Central memory CD8-positive, alpha-beta T cell (primary cell): ENCODE data around the gene KCNQ1.

Source experiments
- ATAC-seq: fragments of 150-1000 bp; cut with Tn5 transposase; replicated peaks from 2 replicates; pipeline ENCODE4 v1.10.0; 2022; ENCODE audit warnings: mild to moderate bottlenecking, moderate FRiP score, moderate number of reproducible peaks; ENCODE audit not compliant: poor library complexity, severe bottlenecking; ENCODE audit errors: extremely low read depth
- DNase-seq, 2 donors: peaks; one replicate each; pipeline ENCODE4 v3.0.0; 2021; ENCODE audit warnings: low spot score in 2 of 2
- H3K27ac Mint-ChIP-seq: one replicate; pipeline ENCODE4 v1.8.0; 2022; ENCODE audit warnings: low read depth, mild to moderate bottlenecking, moderate library complexity, mixed read lengths
- H3K27me3 Mint-ChIP-seq: one replicate; pipeline ENCODE4 v1.8.0; 2022; ENCODE audit warnings: mixed read lengths
- H3K36me3 Mint-ChIP-seq: one replicate; pipeline ENCODE4 v1.8.0; 2022; ENCODE audit warnings: mild to moderate bottlenecking, moderate library complexity, mixed read lengths; ENCODE audit not compliant: insufficient read depth
- H3K4me1 Mint-ChIP-seq: one replicate; pipeline ENCODE4 v1.8.0; 2022; ENCODE audit warnings: mixed read lengths
- H3K4me3 Mint-ChIP-seq: one replicate; pipeline ENCODE4 v1.8.0; 2022; ENCODE audit warnings: mild to moderate bottlenecking, moderate library complexity, mixed read lengths
- H3K9me3 Mint-ChIP-seq: one replicate; pipeline ENCODE4 v1.8.0; 2022; ENCODE audit warnings: mixed read lengths

KCNQ1 gene

DNA sequence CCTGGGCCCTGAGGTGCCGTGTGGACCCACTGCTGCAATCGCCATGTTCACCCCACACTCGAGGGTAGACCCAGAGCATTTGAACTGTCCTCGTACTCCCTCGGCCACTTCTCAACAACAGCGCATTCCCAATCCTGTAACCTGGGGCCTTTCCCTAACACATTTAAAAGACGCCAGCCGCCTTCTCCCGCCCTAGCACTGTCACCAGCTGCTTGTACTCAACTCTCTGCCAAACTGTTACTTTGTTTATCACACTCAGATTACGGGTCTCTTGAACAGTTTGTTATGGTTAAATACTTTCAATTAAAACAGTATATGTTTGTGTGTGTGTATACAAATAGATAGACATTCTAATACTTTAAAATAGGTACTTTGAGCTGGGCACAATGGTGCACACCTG lies 420.1 kb downstream of the KCNQ1 start:
- ATAC-seq (no peak), DNase-seq (no peak)
- H3K9me3 Mint-ChIP-seq: no peaks in the 10 kb centered on the region
- no peak overlapping the region for H3K27ac Mint-ChIP-seq
- H3K27me3 Mint-ChIP-seq: peaks cover 66% of the 10 kb centered on the region
- no peak overlapping the region for H3K4me3 Mint-ChIP-seq
- peaks cover 3% of the 10 kb centered on the region for H3K36me3 Mint-ChIP-seq
- H3K4me1 Mint-ChIP-seq: no peaks in the 10 kb centered on the region

DNA sequence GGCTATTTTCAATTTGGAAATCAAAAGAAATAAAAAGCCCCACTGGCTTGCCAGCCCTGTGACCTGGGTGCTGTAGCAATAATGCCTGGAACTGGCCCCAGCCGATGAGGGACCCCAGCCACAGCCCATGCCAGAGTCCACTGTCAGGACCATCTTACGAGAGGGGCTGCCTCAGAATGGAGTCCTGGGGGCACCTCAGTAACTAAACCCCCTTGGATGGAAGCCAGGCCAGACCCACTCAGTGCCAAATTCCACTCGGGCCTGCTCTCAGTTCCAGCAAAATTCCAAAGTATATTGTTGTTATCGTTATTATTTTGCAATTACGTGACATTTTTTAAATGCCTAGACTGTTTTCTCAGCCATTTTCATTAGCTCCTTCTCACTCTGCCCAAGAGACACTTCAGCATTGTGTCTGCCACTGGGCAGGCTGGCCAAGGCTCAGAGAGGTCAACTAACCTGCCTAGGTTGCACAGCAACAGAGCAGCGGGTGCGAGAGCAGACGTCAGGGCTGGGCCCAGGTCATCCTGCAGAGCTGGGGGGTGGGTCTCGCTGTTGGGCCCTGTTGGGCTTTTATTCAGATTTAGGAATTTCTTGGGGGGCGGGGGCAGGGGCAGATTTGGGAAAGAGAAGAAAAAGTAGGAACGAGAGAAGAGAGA lies 421.2 kb downstream of the KCNQ1 start:
- Mint-ChIP-seq H3K4me3 (no peak overlapping the region), H3K4me1 (peaks cover 3% of the 10 kb centered on the region), H3K9me3 (no peaks in the 10 kb centered on the region), H3K36me3 (peaks cover 1% of the 10 kb centered on the region), H3K27ac (no peak overlapping the region), H3K27me3 (peaks cover 66% of the 10 kb centered on the region)
- DNase-seq: no peak
- no peak for ATAC-seq

DNA sequence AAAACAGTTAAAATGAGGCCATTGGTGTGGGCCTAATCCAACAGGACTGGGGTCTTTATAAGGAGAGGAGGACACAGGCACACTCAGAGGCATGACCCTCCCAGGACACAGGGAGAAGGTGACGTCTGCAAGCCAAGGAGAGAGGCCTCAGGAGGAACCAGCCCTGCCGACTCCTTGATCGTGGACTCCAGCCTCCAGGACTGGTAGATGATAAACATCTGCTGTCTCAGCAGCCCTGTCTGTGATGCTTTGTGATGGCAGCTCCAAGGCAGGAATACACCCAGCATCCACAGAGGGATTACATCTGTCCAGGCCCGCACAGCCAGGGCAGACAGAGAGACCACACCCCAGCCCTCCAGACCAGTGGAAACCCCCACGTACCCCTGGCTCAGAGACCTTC lies 422.3 kb downstream of the KCNQ1 start:
- no peak for ATAC-seq
- Mint-ChIP-seq H3K27ac (no peak overlapping the region), H3K36me3 (peaks cover 4% of the 10 kb centered on the region), H3K27me3 (peaks cover 66% of the 10 kb centered on the region), H3K4me1 (peaks cover 8% of the 10 kb centered on the region), H3K9me3 (no peaks in the 10 kb centered on the region), H3K4me3 (no peak overlapping the region)
- DNase-seq: no peak

DNA sequence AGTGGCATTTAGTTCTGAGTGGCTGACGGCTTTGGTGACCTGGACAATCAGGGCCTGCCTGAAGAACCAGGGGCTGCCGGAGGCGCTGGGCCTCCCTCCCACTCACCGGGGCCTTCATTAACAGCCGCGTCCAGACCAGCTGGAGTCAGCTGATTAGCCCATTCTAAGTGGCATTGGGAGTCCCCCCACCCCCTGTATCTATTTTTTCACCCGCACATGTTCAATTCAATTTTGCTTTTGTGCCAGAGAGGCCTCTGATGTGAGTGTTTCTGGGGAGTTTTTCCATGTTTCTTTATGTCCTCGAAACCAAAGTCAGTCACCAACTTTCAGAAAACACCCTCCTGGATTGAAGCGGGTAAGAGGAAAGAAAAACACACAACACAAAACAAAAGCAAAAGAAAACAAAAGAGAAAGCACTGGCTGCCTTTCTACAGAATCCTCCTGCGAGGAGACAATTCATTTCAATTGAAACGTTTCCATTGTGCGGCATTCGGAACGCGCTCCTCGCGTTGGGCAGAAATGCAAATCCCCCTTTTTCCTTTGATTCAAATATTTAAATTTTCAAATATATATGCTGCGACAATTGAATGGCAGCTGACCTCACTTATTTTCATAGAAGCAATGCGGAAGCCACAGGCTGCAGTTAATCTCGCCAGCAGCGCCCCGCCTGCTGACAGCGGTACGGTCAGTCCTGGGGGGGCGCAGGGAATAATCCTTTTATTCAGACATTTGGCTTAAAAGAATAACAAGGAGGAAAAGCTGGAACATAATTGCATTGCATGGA lies 423.1 kb downstream of the KCNQ1 start:
- Mint-ChIP-seq H3K27me3 (peaks cover 66% of the 10 kb centered on the region), H3K36me3 (peaks cover 4% of the 10 kb centered on the region), H3K27ac (no peak overlapping the region), H3K4me3 (no peak overlapping the region), H3K4me1 (peaks cover 8% of the 10 kb centered on the region), H3K9me3 (no peaks in the 10 kb centered on the region)
- ATAC-seq: no peak
- DNase-seq: no peak

DNA sequence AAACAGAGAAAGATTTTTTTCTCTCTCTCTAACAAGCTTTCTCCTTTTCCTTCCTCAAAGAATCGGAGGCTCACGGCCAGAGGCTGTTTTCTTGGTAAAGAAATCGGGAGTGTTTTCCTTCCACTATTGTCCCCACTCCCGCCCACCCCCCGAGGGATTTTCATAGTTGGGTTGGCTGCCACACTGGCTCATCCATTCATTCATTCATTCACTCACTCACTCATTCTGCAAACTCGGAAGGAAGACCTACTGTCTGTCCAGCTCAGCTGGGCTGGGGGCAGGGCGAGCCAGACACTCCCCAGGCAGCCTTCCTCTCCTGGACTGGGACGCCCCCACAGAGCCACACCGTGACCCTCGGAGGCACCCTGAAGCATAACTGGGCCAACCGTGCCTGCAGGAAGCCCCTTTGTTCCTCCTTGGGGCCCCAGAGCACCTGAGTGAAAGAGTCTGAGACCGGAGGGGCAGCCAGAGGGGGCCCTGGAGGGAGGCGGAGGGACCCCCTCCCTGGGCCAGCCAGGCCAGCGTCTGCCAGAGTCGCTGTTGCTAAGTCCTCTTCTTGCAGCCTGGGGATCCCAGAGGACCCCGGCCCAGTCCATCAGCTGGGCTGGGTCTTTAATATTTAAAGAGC lies 423.8 kb downstream of the KCNQ1 start:
- Mint-ChIP-seq H3K9me3 (no peaks in the 10 kb centered on the region), H3K36me3 (peaks cover 2% of the 10 kb centered on the region), H3K27me3 (peaks cover 61% of the 10 kb centered on the region), H3K4me1 (peaks cover 8% of the 10 kb centered on the region), H3K27ac (no peak overlapping the region), H3K4me3 (no peak overlapping the region)
- ATAC-seq (no peak), DNase-seq (no peak)

DNA sequence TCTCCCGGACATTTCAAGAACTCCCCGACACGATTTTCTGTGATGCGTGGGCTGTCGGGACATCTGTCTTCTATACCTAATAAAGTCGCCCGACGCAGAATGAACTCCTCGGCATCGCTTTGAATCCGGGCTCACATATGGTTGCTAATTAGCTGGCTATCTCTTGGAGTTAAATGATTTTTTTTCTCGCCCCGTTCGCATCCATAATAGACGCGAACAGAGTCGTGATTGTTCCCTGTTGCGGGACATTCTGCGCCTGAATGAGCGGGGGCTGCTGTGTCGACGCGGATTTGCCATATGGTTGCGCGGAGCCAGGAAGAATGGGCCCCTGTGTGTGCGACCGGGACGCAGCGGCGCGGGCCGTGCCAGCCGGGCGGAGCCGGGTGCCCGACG lies 424.3 kb downstream of the KCNQ1 start:
- no peak for DNase-seq
- ATAC-seq: no peak
- no peak overlapping the region for H3K27ac Mint-ChIP-seq
- H3K27me3 Mint-ChIP-seq: peaks cover 56% of the 10 kb centered on the region
- no peak overlapping the region for H3K4me3 Mint-ChIP-seq
- peaks cover 2% of the 10 kb centered on the region for H3K36me3 Mint-ChIP-seq
- peaks cover 8% of the 10 kb centered on the region for H3K4me1 Mint-ChIP-seq
- no peaks in the 10 kb centered on the region for H3K9me3 Mint-ChIP-seq

DNA sequence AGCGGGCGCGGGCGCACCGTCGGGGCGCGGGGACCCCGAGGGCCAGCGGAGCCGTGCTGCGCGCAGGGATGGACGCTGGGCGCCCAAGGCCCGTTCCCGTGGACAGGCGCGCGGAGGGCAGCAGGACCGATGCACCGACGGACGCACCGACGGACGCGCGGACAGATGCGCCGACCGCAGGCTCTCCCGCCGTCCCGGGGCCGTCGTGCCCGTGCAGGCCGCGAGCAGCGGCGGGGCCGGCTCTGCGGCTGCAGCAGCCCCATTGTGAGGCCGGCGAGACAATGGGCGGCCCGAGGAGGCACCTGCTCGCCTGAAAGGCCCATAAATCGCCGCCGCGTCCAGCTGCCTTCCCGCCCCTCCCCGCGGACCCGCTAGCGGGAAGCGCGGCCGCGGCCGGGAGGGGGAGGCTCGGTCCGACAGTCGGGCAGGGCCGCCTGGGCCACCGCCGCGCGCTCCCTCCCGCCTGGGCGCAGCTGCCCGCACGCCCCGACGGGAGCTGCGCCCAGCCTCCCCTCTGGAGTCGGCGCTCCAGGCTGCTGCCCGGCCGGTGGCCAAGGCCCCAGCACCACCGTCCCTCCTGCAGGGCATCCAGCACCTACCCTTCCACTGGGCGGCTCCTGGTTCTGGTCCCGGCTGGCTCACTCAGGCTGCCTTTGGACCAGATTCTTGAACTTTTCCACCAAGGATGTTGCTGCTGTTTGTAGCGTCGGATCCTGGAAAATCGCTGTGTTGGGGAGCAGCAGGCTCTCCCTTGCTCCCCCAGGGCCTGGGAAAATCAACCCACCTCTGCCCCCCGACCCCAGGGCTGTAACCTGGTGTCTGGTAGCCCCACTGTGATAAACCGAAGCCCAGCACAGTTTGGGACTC lies 425.0 kb downstream of the KCNQ1 start:
- ATAC-seq (no peak), DNase-seq (no peak)
- Mint-ChIP-seq H3K27ac (no peak overlapping the region), H3K4me3 (no peak overlapping the region), H3K36me3 (peaks cover 2% of the 10 kb centered on the region), H3K27me3 (peaks cover 49% of the 10 kb centered on the region), H3K9me3 (no peaks in the 10 kb centered on the region), H3K4me1 (peaks cover 8% of the 10 kb centered on the region)

DNA sequence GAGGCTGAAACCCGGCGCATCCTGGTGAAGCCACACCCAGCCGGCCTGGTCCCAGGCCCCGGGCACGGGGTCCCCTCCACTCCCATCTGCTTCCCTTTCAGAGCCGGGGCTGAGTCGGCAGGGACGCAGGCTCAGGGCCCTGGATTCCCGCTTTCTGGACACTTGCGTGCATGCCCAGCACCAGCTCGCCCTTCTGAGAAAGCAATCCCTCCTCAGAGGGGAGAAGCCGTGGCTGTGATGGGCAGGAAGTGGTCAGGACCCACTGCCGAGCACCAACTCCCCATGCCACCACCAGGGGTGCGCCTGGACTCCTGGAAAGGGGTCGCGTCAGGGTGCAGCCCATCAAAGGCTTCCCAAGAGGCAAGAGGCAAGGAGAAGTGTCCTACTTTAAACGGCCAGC lies 425.7 kb downstream of the KCNQ1 start:
- H3K27me3 Mint-ChIP-seq: peaks cover 43% of the 10 kb centered on the region
- no peak overlapping the region for H3K27ac Mint-ChIP-seq
- peaks cover 8% of the 10 kb centered on the region for H3K4me1 Mint-ChIP-seq
- ATAC-seq: no peak
- no peak for DNase-seq
- H3K4me3 Mint-ChIP-seq: no peak overlapping the region
- no peaks in the 10 kb centered on the region for H3K9me3 Mint-ChIP-seq
- H3K36me3 Mint-ChIP-seq: peaks cover 2% of the 10 kb centered on the region

DNA sequence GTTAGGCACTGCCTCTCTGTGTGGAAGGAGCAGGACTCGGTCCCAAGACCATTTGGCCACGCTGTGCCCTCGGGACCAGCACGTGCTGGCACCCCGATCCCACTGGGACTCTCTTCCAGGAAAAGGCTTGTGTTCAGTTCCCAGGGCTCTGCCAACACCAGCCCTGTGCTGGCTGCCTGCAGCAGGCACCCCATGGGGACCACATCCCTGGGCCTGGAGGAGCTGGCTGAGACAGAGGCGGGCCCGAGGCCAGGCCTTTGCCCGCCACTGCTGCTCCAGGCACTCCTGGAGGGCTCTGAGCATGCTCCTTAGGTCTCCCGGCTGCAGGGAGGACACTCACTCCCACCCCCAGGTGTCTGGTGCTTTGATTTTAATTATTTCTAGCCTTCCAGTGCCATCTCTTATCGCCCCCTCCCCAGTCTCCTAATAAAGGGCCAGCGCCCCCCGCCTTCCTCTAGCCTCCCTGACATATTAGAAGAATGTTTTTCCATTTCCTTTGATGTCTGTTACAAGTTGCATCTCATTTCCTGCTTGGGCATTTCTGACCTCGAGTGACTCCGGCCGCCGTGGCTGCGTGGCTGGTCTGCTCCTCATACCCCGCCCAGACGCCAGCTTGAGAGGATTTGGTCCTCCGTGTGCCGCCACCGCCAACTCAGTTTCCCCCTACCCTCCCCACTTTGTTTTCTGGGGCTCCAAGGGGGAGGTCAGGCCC lies 426.3 kb downstream of the KCNQ1 start:
- ATAC-seq (no peak), DNase-seq (no peak)
- Mint-ChIP-seq H3K4me1 (peaks cover 8% of the 10 kb centered on the region), H3K9me3 (no peaks in the 10 kb centered on the region), H3K27ac (peak overlapping the region; percentile 9), H3K36me3 (peaks cover 2% of the 10 kb centered on the region), H3K4me3 (no peak overlapping the region), H3K27me3 (peaks cover 40% of the 10 kb centered on the region)

DNA sequence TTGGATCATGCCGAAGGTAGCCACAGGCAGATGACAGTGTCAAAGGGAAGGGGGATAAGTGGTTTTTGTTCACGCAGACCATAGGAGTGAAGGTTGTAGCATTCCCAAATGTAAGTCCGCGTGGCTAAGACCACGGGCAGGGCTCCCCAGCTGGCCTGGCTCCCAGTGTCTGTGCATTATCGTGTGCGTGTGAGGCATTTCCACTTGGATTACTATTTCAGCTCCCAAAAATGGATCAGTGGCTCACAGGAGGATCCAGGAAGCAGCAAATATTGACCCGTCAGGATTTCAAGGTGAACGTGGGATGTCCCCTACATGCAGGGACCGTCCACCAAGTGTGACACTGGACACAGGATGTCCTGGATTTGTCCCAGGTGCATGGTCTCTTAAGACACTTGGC lies 430.2 kb downstream of the KCNQ1 start:
- peaks cover 2% of the 10 kb centered on the region for H3K36me3 Mint-ChIP-seq
- DNase-seq (no peak), ATAC-seq (no peak)
- H3K27ac Mint-ChIP-seq: no peak overlapping the region
- no peak overlapping the region for H3K4me3 Mint-ChIP-seq
- no peaks in the 10 kb centered on the region for H3K9me3 Mint-ChIP-seq
- peaks cover 8% of the 10 kb centered on the region for H3K4me1 Mint-ChIP-seq
- H3K27me3 Mint-ChIP-seq: peaks cover 22% of the 10 kb centered on the region

DNA sequence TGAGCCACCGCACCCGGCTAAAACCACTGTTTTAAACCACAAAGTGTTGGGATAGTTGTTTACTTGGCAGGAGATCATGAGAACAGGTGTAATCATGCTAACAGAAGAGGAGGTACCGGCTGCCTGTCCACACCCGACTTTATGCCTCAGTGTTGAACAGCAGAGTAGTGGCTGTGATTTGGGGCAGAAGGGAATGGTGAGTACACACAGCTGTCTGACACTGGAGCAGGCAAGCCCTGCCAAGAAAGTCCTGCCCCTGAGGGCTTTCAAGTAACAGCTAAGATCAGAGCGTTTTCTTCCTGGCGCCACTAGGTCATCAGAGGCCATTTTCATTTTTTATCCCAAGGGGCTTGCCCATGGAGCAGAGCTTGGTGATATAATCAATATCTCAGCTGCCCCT lies 432.7 kb downstream of the KCNQ1 start:
- no peak for ATAC-seq
- Mint-ChIP-seq H3K36me3 (no peaks in the 10 kb centered on the region), H3K4me1 (no peaks in the 10 kb centered on the region), H3K27me3 (no peaks in the 10 kb centered on the region), H3K4me3 (no peak overlapping the region), H3K9me3 (no peaks in the 10 kb centered on the region), H3K27ac (no peak overlapping the region)
- no peak for DNase-seq

DNA sequence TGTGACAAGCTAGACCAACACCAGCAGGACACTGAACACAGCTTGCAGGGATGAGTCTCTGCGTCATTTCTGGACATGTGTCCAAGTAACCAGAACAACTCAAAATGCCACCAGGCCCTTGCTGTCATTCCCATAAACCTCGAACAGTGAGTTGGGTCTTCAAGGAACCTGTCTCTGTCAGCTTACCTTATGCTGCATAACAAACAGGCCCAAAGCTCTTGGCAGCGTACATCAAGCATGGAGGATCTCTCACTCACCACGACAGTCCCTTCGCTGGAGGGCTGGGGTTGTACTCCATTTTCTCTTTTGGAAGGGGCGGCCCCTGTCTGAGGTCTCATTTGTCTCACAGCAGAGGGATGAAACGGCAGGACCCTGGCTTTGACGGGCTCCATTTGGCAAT lies 434.0 kb downstream of the KCNQ1 start:
- H3K36me3 Mint-ChIP-seq: peaks cover 4% of the 10 kb centered on the region
- H3K4me1 Mint-ChIP-seq: peaks cover 6% of the 10 kb centered on the region
- DNase-seq: no peak
- ATAC-seq: no peak
- no peaks in the 10 kb centered on the region for H3K9me3 Mint-ChIP-seq
- H3K4me3 Mint-ChIP-seq: no peak overlapping the region
- no peak overlapping the region for H3K27ac Mint-ChIP-seq
- peaks cover 8% of the 10 kb centered on the region for H3K27me3 Mint-ChIP-seq
